IMR-90 (cell line): ENCODE data around the gene CNKSR3. TPM values are rescaled to one million over a fixed set of nuclear protein-coding genes. Genes with fewer than 3 reads are reported as not detected.

Experiments used
- ATAC-seq: fragments of 200-7000 bp; cut with Tn5 transposase; 2 replicates; pipeline ENCODE4 v1.9.1; 2020; ENCODE audit warnings: low read depth, mild to moderate bottlenecking, moderate library complexity
- BruUV-seq: library from RNA; stranded (reverse); fragments of 400-500 nt; replicated peaks from 2 replicates; lab custom pipeline; 2021; lab: Mats Ljungman, UMichigan
- CTCF ChIA-PET: fragments of 300-600 bp; formaldehyde crosslinking; extraction: SDS; loops from one replicate; lab custom pipeline; 2021; ENCODE audit warnings: antibody characterized with exemption; lab: Yijun Ruan, JAX
- POLR2A ChIA-PET: fragments of 300-600 bp; sonication (Branson Sonifier 250); formaldehyde crosslinking; loops from one replicate; lab custom pipeline; 2022; ENCODE audit warnings: antibody characterized with exemption; ENCODE audit not compliant: unreplicated experiment; lab: Charles Lee
- DNase-seq: peaks from one replicate; pipeline ENCODE4 v3.0.0; 2013
- H2AFZ ChIP-seq: replicated peaks from 2 replicates; pipeline ENCODE3; 2013; ENCODE audit warnings: low read length, mild to moderate bottlenecking; ENCODE audit not compliant: poor library complexity
- H2AK5ac ChIP-seq: 2 replicates; pipeline ENCODE4 v1.6.1; 2013; ENCODE audit warnings: low read depth, low read length, inconsistent platforms
- H2AK9ac ChIP-seq: replicated peaks from 2 replicates; pipeline ENCODE3; 2013; ENCODE audit warnings: mild to moderate bottlenecking, low read depth, low read length, moderate library complexity; ENCODE audit not compliant: poor library complexity
- H2BK120ac ChIP-seq: 2 replicates; pipeline ENCODE4 v1.6.1; 2013; ENCODE audit warnings: low read depth, low read length, inconsistent platforms
- H2BK15ac ChIP-seq: 3 replicates; pipeline ENCODE4 v1.6.1; 2013; ENCODE audit warnings: low read depth, low read length, inconsistent platforms
- H2BK20ac ChIP-seq: 2 replicates; pipeline ENCODE4 v1.6.1; 2013; ENCODE audit warnings: low read depth, mild to moderate bottlenecking, inconsistent platforms, low read length, moderate library complexity
- H2BK5ac ChIP-seq: 2 replicates; pipeline ENCODE4 v1.6.1; 2013; ENCODE audit warnings: mild to moderate bottlenecking, low read depth, low read length, inconsistent platforms; ENCODE audit not compliant: poor library complexity, severe bottlenecking
- H3K14ac ChIP-seq: replicated peaks from 2 replicates; pipeline ENCODE4 v1.6.1; 2013; ENCODE audit warnings: low read depth, low read length, inconsistent platforms
- H3K18ac ChIP-seq: 2 replicates; pipeline ENCODE4 v1.6.1; 2013; ENCODE audit warnings: low read depth, low read length, control low read depth
- H3K23ac ChIP-seq: 2 replicates; pipeline ENCODE4 v1.6.1; 2013; ENCODE audit warnings: low read depth, low read length, inconsistent platforms
- H3K27ac ChIP-seq: 2 replicates; pipeline ENCODE4 v1.5.1; 2013; ENCODE audit warnings: mild to moderate bottlenecking, control low read depth, low read length; ENCODE audit not compliant: insufficient read depth
- H3K27me3 ChIP-seq: 2 replicates; pipeline ENCODE4 v1.6.1; 2013; ENCODE audit warnings: low read length; ENCODE audit not compliant: control insufficient read depth, insufficient read depth
- H3K36me3 ChIP-seq: 2 replicates; pipeline ENCODE4 v1.6.1; 2013; ENCODE audit warnings: low read length, mixed read lengths; ENCODE audit not compliant: control insufficient read depth, insufficient read depth
- H3K4ac ChIP-seq: 2 replicates; pipeline ENCODE4 v1.6.1; 2013; ENCODE audit warnings: low read depth, low read length, inconsistent platforms
- H3K4me1 ChIP-seq: 2 replicates; pipeline ENCODE4 v1.6.1; 2013; ENCODE audit warnings: low read length, mixed read lengths; ENCODE audit not compliant: control insufficient read depth, insufficient read depth
- H3K4me2 ChIP-seq: 2 replicates; pipeline ENCODE4 v1.6.1; 2013; ENCODE audit warnings: low read depth, mild to moderate bottlenecking, control low read depth, low read length, moderate library complexity
- H3K4me3 ChIP-seq: 2 replicates; pipeline ENCODE4 v1.5.1; 2013; ENCODE audit warnings: low read depth, mild to moderate bottlenecking, control low read depth, low read length, moderate library complexity; ENCODE audit not compliant: insufficient read depth
- H3K56ac ChIP-seq: 2 replicates; pipeline ENCODE4 v1.6.1; 2013; ENCODE audit warnings: low read length, inconsistent platforms; ENCODE audit not compliant: insufficient read depth; ENCODE audit errors: extremely low read depth
- H3K79me1 ChIP-seq, 2 experiments: 2 replicates each; pipeline ENCODE4 v1.6.1; 2013; ENCODE audit warnings: low read length in 2 of 2, inconsistent platforms in 1 of 2, low read depth in 1 of 2
- H3K9ac ChIP-seq: 2 replicates; pipeline ENCODE4 v1.6.1; 2013; ENCODE audit warnings: low read depth, low read length, control low read depth
- H3K9me1 ChIP-seq: 2 replicates; pipeline ENCODE4 v1.6.1; 2013; ENCODE audit warnings: low read length, inconsistent platforms; ENCODE audit not compliant: insufficient read depth
- H3K9me3 ChIP-seq: 2 replicates; pipeline ENCODE4 v1.6.1; 2013; ENCODE audit warnings: low read length; ENCODE audit not compliant: control insufficient read depth, insufficient read depth
- H4K20me1 ChIP-seq: 2 replicates; pipeline ENCODE4 v1.6.1; 2013; ENCODE audit warnings: low read length, inconsistent platforms; ENCODE audit not compliant: insufficient read depth
- H4K5ac ChIP-seq: 2 replicates; pipeline ENCODE4 v1.6.1; 2013; ENCODE audit warnings: mild to moderate bottlenecking, low read depth, low read length, control low read depth
- H4K8ac ChIP-seq, 2 experiments: 2 replicates each; pipeline ENCODE4 v1.6.1; 2013; ENCODE audit warnings: low read depth in 2 of 2, low read length in 2 of 2, control low read depth in 1 of 2, inconsistent platforms in 1 of 2
- H4K91ac ChIP-seq: 2 replicates; pipeline ENCODE4 v1.6.1; 2013; ENCODE audit warnings: low read depth, low read length, inconsistent platforms; ENCODE audit not compliant: insufficient read depth
- BHLHE40 ChIP-seq: fragments of 150-350 bp; IDR thresholded peaks from 2 replicates; pipeline ENCODE4 v1.6.1; 2016; ENCODE audit warnings: mild to moderate bottlenecking, low read depth, low read length
- POLR2A ChIP-seq: IDR thresholded peaks from 2 replicates; pipeline ENCODE4 v1.6.1; 2012; ENCODE audit warnings: mild to moderate bottlenecking, low read depth, low read length
- WGBS, 2 experiments: methylation state at CpG; one replicate each; pipeline versions ENCODE4 v1.1.5 to v1.1.7; 2013; ENCODE audit warnings: missing lambda C conversion rate in 2 of 2; ENCODE audit not compliant: insufficient read length in 1 of 2; ENCODE audit errors: extremely low coverage in 2 of 2; 5-methylcytosine and 5-hydroxymethylcytosine counted together
- dilution Hi-C: fragments of 300-500 bp; cut with HindIII; formaldehyde crosslinking; loops from one replicate; pipeline ENCODE4 v1.14.3; 2018; ENCODE audit warnings: low sequenced_read_pairs; ENCODE audit not compliant: unreplicated experiment
- in situ Hi-C: fragments of 300-500 bp; cut with MboI; formaldehyde crosslinking; loops from 3 replicates; pipeline ENCODE4 v1.14.3; 2019; ENCODE audit warnings: low sequenced_read_pairs, inconsistent platforms, mixed read lengths
- intact Hi-C: fragments of 100-400 bp; cut with micrococcal nuclease; formaldehyde crosslinking; loops from 2 replicates; pipeline ENCODE4 v1.10.0; 2022
- polyA plus RNA-seq, 3 experiments: library from polyadenylated mRNA; depleted of rRNA; stranded (reverse); fragments of >200 nt; gene quantifications; 2 replicates each; pipeline ENCODE4 v1.2.3, GENCODE V29; 2012; ENCODE audit warnings: low replicate concordance in 1 of 3
- total RNA-seq: library from RNA; depleted of rRNA; stranded (reverse); fragments of >200 nt; gene quantifications from 2 replicates; pipeline ENCODE4 v1.2.3, GENCODE V29; 2012

CNKSR3 gene
- total and polyA plus RNA-seq, 2 of the 4 experiments (the other 2 are of a cell fraction), result 6.7 to 15.8 TPM

GRCh38 chr6:154489822-154490221, 20.7 kb downstream of the CNKSR3 start:
- Histone ChIP-seq H3K4me1 (peaks cover 11% of the 10 kb centered on the region), H4K91ac (no peak overlapping the region), H3K4me3 (no peak overlapping the region), H3K23ac (no peak overlapping the region), H2BK120ac (no peak overlapping the region), H3K27me3 (no peaks in the 10 kb centered on the region), H3K4me2 (no peak overlapping the region), H3K56ac (no peak overlapping the region), H4K20me1 (peaks cover 9% of the 10 kb centered on the region), H3K9me3 (no peaks in the 10 kb centered on the region), H4K5ac (no peak overlapping the region), H3K9ac (no peak overlapping the region), H3K14ac (no peak overlapping the region), H2BK20ac (no peak overlapping the region), H2BK5ac (no peak overlapping the region), H3K4ac (no peak overlapping the region), H2BK15ac (no peak overlapping the region), H3K27ac (no peak overlapping the region), H2AFZ (no peak overlapping the region), H3K79me1 (peaks cover 30 to 68% of the 10 kb centered on the region in 2 experiments), H2AK5ac (no peak overlapping the region), H2AK9ac (no peak overlapping the region), H3K36me3 (no peaks in the 10 kb centered on the region), H3K9me1 (peaks cover 20% of the 10 kb centered on the region; the same call in 1 of the 2 replicates), H4K8ac (no peak overlapping the region), H3K18ac (no peak overlapping the region)
- BruUV-seq, result no TSS peak
- no peak for TF ChIP-seq BHLHE40
- no peak for TF ChIP-seq POLR2A
- in situ Hi-C loops, result no loop called here
- intact Hi-C loops, result no loop called here
- dilution Hi-C loops, result no loop called here
- ATAC-seq (no peak), DNase-seq (no peak)
- 81% methylated on average over 2 of the region's 5 CpGs; no CpG with 5 or more reads in 1 of the 2 experiments for whole genome bisulfite sequencing, 2 experiments
- CTCF ChIA-PET, result no interaction called here
- POLR2A ChIA-PET, result no interaction called here
